ENCODE data around the gene MARCHF10.

MARCHF10 gene

GRCh38 chr17:62658136-62658920 is 149.8 kb downstream of the MARCHF10 start:
- DNase-seq (ENCODE audit: low spot score), result no peak

DNA sequence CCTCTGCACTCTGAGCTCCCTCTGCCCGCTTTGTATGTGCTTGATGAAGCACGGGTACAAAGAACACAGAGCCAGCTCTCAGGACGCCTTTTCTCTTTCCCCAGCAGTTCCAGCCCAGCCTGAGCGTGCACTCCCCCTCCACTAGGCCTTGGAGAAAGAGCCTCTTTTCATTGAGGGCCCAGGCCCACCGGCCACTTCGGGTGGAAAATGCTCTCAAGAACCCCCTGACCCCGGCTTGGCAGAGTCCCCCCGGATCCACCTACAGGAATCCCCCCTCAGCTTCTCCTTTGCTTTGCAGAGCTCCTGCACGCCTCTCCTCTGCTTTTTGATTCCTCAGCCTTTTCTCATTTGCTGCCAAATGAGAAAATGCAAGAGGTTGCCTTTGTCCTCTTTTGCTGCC is 150.4 kb downstream of the MARCHF10 start:
- DNase-seq (ENCODE audit: low spot score), result no peak

- no peak for DNase-seq (ENCODE audit: low spot score)
Measured at GRCh38 chr17:62657145-62657665, 150.9 kb downstream of the MARCHF10 start.

- DNase-seq (ENCODE audit: low spot score), result no peak
Measured at GRCh38 chr17:62656446-62656845, 151.7 kb downstream of the MARCHF10 start.

DNA sequence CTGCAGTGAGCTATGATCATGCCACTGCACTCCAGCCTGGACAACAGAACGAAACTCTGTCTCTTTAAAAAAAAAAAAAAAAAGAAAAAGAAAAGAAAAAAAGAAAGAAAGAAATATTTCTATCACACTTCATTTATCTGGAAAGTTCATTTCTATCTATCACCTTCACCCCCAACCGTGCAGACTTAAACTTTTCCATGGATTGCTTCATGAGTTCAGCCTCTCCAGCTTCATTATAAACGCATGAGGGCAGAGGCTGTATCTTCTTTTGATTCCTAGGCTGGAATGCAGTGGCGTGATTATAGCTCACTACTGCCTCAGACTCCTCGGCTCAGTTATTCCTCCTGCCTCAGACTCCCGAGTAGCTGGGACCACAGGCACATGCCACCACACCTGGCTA is 152.5 kb downstream of the MARCHF10 start:
- DNase-seq (ENCODE audit: low spot score), result no peak

GRCh38 chr17:62653826-62654761 is 154.0 kb downstream of the MARCHF10 start:
- no peak for DNase-seq (ENCODE audit: low spot score)

- DNase-seq (ENCODE audit: low spot score), result no peak
Measured at GRCh38 chr17:62653002-62653825, 154.9 kb downstream of the MARCHF10 start.

- DNase-seq (ENCODE audit: low spot score), result no peak
Measured at GRCh38 chr17:62652251-62653001, 155.7 kb downstream of the MARCHF10 start.

All from RKO (cell line).